HG03342 (cell line): ENCODE data around the gene FXYD4.
"Not testable (repeated sequence)": the region's sequence is repeated elsewhere in the genome, so short reads cannot be mapped to it uniquely, and the experiment has no call there.

Experiments used
- ATAC-seq: cut with Tn5 transposase; IDR thresholded peaks from one replicate; pipeline ENCODE4 v1.9.1; 2021; ENCODE audit warnings: mild to moderate bottlenecking, moderate library complexity; ENCODE audit not compliant: unreplicated experiment

FXYD4 gene

GRCh38 chr10:43374194-43374593 is 2.8 kb downstream of the FXYD4 start:
- no peak for ATAC-seq

- ATAC-seq: no peak
Measured at GRCh38 chr10:43375401-43376020, 4.1 kb downstream of the FXYD4 start.

- no peak for ATAC-seq
Measured at GRCh38 chr10:43376046-43376635, 4.7 kb downstream of the FXYD4 start.

GRCh38 chr10:43376828-43377423 is 5.5 kb downstream of the FXYD4 start:
- no peak for ATAC-seq

GRCh38 chr10:43377424-43377883 is 6.0 kb downstream of the FXYD4 start:
- ATAC-seq: no peak

- ATAC-seq: peak; percentile 53
Measured at GRCh38 chr10:43380610-43381222, 9.3 kb downstream of the FXYD4 start.

GRCh38 chr10:43383204-43383971 is 12.0 kb downstream of the FXYD4 start:
- no peak for ATAC-seq

GRCh38 chr10:43384252-43385221 is 13.1 kb downstream of the FXYD4 start:
- no peak for ATAC-seq

- ATAC-seq: no peak
Measured at GRCh38 chr10:43385412-43386004, 14.1 kb downstream of the FXYD4 start.

- no peak for ATAC-seq
Measured at GRCh38 chr10:43386549-43386948, 15.1 kb downstream of the FXYD4 start.

GRCh38 chr10:43386981-43387677 is 15.7 kb downstream of the FXYD4 start:
- no peak for ATAC-seq

GRCh38 chr10:43387678-43388032 is 16.2 kb downstream of the FXYD4 start:
- ATAC-seq: no peak

GRCh38 chr10:43389867-43390266 is 18.4 kb downstream of the FXYD4 start:
- ATAC-seq: no peak

- no peak for ATAC-seq
Measured at GRCh38 chr10:43390333-43390732, 18.9 kb downstream of the FXYD4 start.

- no peak for ATAC-seq
Measured at GRCh38 chr10:43390759-43391158, 19.3 kb downstream of the FXYD4 start.

GRCh38 chr10:43391496-43391895 is 20.1 kb downstream of the FXYD4 start:
- ATAC-seq: no peak

- ATAC-seq: no peak
Measured at GRCh38 chr10:43392748-43393147, 21.3 kb downstream of the FXYD4 start.

- ATAC-seq: not testable (repeated sequence)
Measured at GRCh38 chr10:43393186-43393585, 21.8 kb downstream of the FXYD4 start.
